Stimulated activated CD4-positive, alpha-beta T cell treated with anti-CD3 and anti-CD28 coated beads, Interleukin-1b, Interleukin-23, amount 100 ng/mL, for 1 hour (primary cell): Measurements from ENCODE around the gene PCDH8.
"Not testable (repeated sequence)": the region's sequence is repeated elsewhere in the genome, so short reads cannot be mapped to it uniquely, and the experiment has no call there.

Source experiments
- DNase-seq, 2 donors: peaks; one replicate each; pipeline ENCODE4 v3.0.0-alpha.2; 2020; ENCODE audit warnings: low read depth in 2 of 2

PCDH8 gene

DNA sequence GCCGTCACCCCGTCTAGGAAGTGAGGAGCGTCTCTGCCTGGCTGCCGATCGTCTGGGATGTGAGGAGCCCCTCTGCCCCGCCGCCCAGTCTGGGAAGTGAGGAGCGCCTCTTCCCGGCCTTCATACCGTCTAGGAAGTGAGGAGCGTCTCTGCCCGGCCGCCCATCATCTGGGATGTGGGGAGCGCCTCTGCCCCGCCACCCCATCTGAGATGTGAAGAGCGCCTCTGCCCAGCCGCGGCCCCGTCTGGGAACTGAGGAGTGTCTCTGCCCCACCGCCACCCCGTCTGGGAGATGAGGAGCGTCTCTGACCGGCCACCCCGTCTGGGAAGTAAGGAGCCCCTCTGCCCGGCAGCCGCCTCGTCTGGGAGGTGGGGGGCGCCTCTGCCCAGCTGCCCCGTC is 30.6 kb downstream of the PCDH8 start:
- not testable (repeated sequence) for DNase-seq

DNA sequence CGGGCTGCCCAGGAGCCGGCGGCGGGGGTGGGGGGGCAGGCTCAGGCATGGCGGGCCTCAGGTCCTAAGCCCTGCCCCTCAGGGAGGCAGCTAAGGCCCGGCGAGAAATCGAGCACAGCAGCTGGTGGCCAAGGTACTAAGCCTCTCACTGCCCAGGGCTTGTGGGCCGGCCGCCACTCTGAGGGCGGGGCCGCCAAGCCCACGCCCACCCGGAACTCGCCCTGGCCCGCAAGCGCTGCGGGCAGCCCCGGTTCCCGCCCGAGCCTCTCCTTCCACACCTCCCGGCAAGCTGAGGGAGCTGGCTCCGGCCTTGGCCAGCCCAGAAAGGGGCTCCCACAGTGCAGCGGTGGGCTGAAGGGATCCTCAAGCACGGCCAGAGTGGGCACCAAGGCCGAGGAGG is 33.1 kb downstream of the PCDH8 start:
- no peak for DNase-seq

DNA sequence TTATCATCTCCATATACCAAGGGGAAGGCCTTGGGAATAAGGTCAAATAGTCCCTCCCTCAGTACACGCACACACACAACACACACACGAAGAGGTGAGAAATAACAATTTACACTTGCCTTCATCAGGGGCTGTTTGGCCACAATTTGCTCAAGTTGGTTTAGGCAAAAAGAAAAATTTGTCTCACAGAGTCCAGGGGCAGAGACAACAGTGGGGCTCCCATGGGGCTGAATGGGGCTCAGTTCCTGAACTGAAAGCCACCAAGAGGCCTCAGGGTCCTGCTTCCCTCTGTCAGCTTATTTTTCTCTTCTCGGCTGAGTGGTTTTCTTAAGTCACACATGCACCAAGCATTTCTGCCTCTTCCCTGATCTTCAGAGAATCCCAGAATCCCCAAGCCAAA is 35.5 kb downstream of the PCDH8 start:
- no peak for DNase-seq

DNA sequence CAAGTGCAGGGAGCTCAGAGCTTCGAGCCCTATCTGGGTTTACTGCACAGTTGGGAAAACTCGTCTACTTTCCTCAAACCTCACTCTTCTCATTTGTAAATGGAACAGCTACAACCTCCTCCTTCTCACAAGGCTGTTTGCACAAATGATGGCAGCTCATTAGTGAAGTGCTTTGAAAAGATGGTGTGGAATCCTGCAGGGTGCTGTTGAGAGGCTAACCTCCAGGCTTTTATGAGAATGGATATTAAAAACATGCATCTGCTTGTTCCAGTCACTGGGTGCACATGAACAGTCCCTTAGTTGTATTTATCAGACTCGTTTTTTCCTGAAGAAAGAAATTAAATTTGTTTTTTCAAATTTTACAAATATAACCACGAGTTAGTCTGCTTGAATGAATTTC is 36.6 kb downstream of the PCDH8 start:
- DNase-seq, result no peak

DNA sequence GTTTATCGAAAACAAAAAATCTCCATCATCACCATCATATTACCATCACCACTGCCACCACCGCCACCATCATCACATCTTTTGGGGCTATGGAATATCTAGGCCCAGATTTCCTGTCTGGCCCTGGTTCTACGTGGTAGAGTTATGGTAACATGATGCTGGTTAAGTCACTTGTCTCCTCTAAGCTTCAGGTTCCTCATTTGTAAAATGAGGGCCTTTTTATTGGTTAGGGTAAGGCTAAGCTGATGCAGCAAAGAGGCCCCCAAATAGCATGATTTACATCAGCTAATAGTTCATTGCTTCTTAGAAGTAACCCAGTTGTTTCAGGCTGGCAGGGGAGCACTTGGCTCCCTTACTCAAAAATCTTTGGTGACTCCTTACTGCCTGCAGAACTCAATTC is 37.9 kb downstream of the PCDH8 start:
- no peak for DNase-seq

DNA sequence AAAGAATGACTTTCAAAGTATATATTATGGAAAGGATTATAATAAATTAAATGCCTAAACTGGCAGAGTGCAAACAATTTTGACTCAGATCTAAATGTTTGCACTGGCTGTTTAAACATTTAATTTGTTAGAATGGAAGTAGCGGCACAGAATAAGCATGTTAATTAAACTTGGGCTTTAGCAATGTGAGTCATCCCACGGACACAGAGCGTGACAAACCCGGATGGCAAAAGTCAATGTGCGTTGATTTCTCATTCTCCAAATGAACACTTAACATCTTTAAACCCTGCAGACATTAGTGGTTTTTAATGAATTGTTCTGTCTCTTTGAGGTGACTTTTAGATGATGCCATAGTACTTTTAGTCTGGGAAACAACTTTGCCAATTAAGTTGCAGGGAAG is 38.4 kb downstream of the PCDH8 start:
- DNase-seq, result no peak

DNA sequence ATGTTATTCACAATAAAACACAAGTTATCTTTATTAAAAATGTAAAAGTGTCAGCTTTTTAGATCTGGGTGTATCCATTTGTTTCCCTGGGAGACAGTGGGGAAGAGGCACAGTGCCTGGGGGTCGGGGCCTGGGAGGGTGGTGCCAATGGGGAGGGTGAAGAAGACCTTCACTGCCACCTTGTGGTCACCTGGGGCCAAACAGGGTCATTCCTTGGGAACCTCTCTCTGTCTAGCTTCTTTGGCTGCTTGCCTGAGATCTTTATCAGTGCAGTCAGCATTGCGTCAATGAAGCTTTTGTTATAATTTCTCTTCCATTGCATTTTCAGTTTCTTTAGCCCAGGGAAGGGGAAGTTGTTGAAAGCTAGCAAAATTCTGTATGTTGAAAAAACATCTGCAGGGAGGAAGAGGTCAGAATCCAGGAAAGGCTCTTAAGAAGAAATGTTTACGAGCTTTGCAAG is 39.1 kb downstream of the PCDH8 start:
- no peak for DNase-seq

DNA sequence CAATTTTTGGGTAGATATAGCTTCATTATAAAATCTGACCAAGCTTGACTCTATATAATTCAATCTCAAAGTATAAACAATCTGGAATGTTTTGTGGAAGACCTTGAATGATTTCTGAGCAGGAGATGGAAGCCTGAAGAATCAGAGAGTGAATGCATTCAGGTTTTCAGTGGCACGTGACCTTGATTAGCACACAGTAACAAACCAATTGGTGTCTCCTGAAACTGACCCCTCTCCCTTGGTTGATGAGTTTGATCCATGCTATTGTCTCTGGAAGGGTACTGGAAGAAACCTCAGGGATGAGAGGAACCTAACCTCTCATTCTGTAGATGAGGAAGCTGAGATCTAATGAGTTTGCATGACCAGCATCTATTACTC is 39.6 kb downstream of the PCDH8 start:
- DNase-seq, result no peak

DNA sequence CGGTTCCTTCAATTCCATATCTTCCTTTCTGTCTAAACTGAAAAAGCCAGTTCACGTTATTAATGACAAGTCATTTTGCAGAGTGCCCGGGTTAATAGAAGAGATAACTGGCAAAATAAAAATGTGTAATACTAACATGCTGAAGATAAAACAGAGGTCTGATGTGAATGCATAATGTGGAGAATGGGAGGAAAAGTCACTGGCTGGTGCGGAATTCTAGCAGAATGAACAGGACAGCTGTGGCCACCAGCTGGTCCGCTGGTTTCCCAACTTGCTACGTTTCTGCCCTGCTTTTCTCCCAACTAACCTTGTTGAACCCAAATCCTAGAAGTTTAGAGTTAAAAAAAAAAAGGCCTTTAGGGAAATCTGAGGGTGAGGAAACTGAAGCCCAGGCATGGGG is 42.4 kb downstream of the PCDH8 start:
- DNase-seq, result no peak

DNA sequence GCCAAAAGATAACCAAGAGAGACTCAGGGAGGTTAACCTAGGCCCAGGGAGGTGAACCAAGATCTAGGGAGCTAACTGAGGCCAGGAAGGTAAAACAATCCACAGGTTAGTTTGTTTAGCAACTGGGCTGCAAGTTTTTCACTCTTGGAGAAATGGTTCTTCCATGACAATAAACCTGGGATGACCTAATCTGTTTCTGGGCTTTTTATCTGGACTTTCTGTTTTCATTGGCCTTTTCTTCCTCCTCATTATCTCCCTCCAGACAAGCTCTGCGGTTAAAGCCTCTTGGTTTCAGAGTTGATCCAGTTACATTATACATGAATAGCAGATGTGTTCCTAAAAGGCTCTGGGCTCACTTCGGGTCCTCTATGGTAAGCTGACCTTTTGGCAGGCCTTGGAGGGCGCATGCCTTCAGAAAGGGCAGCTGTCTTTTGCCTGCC is 44.2 kb downstream of the PCDH8 start:
- DNase-seq, result no peak

DNA sequence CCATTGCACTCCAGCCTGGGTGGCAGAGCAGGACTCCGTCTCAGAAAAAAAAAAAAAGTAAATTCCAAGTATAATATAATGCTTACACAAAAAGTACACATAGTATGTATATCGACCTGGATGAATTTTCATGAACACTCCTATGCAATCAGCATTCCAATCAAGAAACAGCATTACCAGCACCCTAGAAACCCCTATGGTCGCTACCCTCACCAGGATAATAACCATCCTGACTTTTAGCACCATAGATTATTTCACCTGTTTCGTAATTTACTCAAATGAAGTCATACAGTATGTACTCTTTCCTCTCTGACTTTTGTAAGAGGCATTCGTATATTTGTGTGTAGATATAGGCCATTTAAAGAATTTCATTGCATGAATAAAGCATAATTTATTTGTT is 47.6 kb downstream of the PCDH8 start:
- DNase-seq, result no peak

DNA sequence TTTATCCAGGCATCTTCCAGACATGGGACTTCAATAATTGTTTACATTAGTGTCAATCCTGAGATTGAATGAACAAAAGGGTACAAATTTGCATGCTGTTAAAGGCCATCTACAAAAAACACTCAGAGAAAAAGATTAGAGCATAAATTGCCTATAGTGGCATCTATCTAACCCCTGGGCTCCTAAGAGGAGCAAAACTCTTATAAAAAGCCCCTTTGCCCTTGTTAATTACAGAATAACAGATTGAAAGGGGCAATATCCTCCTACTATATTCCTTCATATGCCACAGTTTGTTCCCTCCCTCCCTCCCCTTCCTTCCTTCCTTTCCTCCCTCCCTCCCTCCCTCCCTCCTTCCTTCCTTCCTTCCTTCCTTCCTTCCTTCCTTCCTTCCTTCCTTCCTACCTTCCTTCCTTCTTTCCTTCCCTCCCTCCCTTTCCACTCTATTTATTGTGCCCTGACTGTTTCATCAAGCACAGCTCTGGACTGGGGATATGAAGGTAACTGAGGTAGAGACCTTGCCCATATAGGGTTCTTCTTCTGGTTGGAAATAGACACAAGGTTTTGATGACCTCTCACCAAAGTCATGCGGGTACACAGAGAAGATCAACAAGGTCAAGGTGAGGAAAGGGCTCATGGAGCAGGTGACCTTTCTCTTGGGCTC is 49.5 kb downstream of the PCDH8 start:
- no peak for DNase-seq

DNA sequence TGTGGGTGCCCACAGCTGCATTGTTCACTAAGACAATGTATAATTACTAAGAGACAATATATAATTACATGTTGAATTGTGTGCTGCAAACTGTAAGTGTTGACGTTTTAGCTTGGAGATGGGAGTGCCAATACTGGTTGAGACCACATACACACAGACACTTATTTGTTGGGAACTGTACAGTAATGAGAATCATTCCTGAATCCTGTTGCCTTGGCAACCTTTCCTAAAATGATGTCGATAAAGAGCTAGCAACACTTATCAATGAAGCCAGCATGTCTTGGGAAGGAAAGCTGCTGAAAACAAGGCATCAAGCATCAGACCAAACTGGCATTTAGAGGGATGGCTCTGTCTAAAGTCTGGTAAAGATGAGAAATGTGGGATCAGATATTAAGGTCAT is 51.3 kb downstream of the PCDH8 start:
- no peak for DNase-seq

DNA sequence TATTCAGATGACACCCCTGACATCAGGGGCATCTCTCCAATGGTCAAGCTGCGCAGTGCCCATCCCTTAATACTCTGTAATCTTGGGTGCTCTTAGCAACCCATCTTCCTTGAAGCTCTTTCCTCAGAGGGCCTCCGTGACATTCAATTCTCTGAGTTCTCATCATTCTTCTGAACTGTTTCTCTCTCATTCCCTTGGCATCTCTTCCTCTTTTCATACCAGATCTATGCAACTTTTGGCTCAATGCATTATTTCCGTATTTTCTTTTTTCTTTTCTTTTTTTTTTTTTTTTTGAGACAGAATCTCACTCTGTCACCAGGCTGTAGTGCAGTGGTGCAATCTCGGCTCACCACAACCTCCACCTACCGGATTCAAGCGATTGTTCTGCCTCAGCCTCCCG is 53.9 kb downstream of the PCDH8 start:
- no peak for DNase-seq

DNA sequence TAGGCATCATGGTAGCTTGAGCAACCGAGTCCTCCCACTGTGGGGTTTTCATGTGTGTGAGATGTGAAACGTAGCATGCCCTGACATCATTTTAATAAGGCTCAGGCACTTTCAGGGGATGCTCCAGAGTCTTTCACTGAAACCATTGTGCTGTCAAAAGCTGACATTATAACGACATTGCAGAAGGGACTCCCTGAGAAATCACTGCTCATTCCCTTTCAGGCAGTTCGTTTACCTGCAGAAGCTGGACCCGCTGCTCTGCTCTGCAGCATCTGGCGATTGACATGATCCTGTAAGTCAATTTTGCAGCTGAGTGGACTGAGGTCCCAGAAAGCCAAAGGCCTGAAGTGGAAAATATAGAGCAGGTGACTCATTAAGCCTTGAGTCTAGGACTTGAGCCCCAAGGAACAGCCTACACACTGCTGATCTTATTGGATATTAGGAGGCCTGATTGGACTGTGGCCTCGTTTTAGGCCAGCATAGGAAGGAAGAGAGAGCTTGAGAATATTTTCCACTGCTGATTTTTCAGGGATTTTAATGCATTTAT is 54.9 kb downstream of the PCDH8 start:
- no peak for DNase-seq
